GM12875 (cell line): ENCODE results near the gene CLEC4F.

Source experiments
- H3K4me3 ChIP-seq: one replicate; pipeline ENCODE4 v1.5.1; 2011; ENCODE audit warnings: low read depth, low read length, control low read depth
- CTCF ChIP-seq: IDR thresholded peaks from 2 replicates; pipeline ENCODE4 v1.5.1; 2011; ENCODE audit warnings: low read depth, mild to moderate bottlenecking, control low read depth, inconsistent platforms, low read length, moderate library complexity, borderline replicate concordance; ENCODE audit not compliant: insufficient read depth

The CLEC4F gene

DNA sequence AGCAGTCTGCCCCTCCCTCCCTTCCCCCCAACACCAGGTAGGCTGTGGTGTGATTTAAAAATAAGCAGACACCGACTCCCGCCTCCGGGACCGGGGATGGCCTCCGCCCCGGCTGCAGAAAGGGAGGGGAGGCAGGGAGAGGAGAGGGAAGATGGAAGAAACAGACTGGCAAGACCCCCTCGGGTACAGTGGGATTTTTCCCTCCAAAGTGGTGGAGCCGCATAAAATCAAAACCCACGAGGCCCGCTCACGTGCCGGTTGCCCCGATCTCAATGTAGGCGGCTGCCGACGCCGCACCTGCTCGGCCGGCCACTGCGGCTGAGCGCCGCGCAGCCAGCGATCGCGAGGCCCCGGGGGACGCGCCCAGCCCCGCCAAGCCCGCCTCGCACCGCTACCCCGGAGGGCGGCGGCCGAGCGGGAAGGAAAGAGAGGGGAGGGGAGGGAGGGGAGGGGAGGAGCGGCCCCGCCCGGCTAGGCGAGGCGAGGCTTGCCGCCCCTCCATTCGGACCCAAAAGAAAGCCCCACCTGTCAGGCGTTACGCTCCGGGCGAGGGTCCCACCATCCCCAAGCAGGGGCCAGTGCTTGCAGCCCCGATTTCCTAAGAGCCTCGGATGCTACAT, 53.2 kb downstream of the CLEC4F start:
- no peak for TF ChIP-seq CTCF
- H3K4me3 ChIP-seq = no peak overlapping the region

- H3K4me3 ChIP-seq = no peak overlapping the region
- TF ChIP-seq CTCF = no peak
These were observed 53.9 kb downstream of the CLEC4F start for GRCh38 chr2:70766357-70767078.

GRCh38 chr2:70765507-70765906, 54.9 kb downstream of the CLEC4F start:
- no peak for TF ChIP-seq CTCF
- no peak overlapping the region for H3K4me3 ChIP-seq

- no peak overlapping the region for H3K4me3 ChIP-seq
- TF ChIP-seq CTCF = no peak
These were observed 61.0 kb downstream of the CLEC4F start for GRCh38 chr2:70759446-70759845.
